ENCODE measurements around the gene DESI2. TPM values are rescaled to one million over a fixed set of nuclear protein-coding genes. Genes with fewer than 3 reads are reported as not detected.

The DESI2 gene
- 10 to 100 TPM in 2 of 3 donors, 1 to 10 TPM in 1; 5.3 to 17.5 (median 10.6) TPM for polyA plus RNA-seq

GRCh38 chr1:244652623-244653438 is at the start of gene DESI2:
Gene DESI2, plus strand, starts transcription at chr1:244653126. Its CDS starts 188 bp downstream, at chr1:244653314.
- 0 to 2% (median 1%) methylated on average over 61 to 81 of the region's 81 CpGs for WGBS, 3 donors
- peak within 1 kb of the TSS; percentile 81 for H3K27ac ChIP-seq (ENCODE audit: low read depth, low read length)

DNA sequence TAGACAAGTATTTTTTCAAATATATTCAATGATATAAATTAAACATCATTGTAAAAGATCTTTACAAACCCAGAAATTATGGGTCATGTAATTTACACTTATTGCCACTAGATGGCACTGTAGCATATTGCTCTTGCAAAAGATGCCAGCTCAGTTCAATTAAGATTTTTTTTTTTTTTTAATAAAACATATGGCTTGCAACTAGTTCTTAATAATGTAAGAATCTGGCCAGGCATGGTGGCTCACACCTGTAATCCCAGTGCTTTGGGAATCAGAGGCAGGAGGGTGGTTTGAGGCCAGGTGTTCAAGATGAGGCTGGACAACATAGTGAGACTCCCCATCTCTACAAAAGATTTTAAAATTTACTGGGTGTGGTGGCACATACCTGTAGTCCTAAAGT is 49.4 kb upstream of the DESI2 start:
- H3K27ac ChIP-seq (ENCODE audit: low read depth, low read length): no peak overlapping the region

DNA sequence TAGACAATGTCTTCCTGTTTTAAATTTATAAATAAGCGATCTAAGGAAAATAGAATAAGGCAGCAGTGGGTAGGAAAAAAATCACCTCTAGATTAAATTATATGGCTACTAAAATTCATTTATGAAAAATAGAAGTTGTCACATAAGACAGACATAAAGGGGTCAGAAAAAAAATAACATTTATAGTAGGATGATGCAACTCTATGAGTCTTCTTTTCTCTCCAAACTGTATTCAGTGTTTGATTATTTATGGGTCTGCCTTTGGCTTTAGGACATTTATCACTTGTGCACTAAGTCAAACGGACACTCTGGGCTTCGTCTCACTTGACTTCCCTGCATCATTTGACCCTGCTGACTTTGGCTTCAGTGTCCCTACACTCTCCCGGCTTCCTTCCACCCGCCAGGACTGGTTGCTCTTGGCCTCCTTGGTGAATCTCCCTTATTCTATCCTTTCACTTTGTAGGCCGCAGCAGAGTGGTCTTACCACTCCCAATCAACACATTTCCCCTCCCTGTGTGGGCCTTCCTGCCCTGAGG is 47.0 kb upstream of the DESI2 start:
- 78 to 85% (median 84%) methylated on average over 6 of the region's 6 CpGs for WGBS, 3 donors
- no peak overlapping the region for H3K27ac ChIP-seq (ENCODE audit: low read depth, low read length)

GRCh38 chr1:244614113-244614836 is 38.7 kb upstream of the DESI2 start:
- WGBS, 3 donors: 52 to 73% (median 57%) methylated on average over 9 of the region's 9 CpGs
- no peak overlapping the region for H3K27ac ChIP-seq (ENCODE audit: low read depth, low read length)

- WGBS, 3 donors: 46 to 52% (median 47%) methylated on average over 3 of the region's 3 CpGs
- no peak overlapping the region for H3K27ac ChIP-seq (ENCODE audit: low read depth, low read length)
Observed at GRCh38 chr1:244614879-244615278, 38.0 kb upstream of the DESI2 start.

DNA sequence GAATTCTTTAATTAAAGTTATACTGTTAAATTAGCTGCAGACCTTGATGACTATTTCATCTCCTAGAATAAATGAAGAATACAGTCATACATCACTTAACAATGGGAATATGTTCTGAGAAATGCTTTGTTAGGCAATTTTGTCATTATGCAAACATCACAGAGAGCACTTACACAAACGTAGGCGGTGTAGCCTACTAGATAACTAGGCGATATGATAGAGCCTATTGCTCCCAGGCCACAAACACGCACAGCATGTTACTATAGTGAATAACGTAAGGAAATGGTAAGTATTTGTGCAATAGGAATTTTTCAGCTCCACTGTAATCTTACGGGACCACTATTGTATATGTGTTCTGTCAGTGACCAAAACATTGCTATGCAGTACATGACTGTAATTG is 37.6 kb upstream of the DESI2 start:
- WGBS, 3 donors: 73 to 86% (median 81%) methylated on average over 6 of the region's 6 CpGs
- no peak overlapping the region for H3K27ac ChIP-seq (ENCODE audit: low read depth, low read length)

DNA sequence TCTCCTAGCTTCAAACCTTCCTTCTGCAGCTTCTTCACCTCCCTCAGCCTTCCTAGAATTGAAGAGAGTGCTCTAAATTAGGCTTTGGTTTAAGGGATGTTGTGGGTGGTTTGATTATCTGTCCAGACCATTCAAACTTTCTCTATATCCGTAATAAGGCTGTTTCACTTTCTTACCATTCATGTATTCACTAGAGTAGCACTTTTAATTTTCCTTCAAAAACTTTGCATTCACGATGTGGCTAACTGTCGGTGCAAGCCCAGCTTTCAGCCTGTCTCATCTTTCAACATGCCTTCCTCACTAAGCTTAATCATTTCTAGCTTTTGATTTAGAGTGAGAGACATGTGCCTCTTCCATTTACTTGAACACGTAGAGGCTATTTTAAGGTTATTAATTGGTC is 26.2 kb upstream of the DESI2 start:
- 87 to 91% (median 91%) methylated on average over 4 of the region's 4 CpGs for WGBS, 3 donors
- no peak overlapping the region for H3K27ac ChIP-seq (ENCODE audit: low read depth, low read length)

- no peak overlapping the region for H3K27ac ChIP-seq (ENCODE audit: low read depth, low read length)
- WGBS, 3 donors: 83 to 84% (median 83%) methylated on average over 5 of the region's 5 CpGs
Observed at GRCh38 chr1:244628789-244629188, 24.1 kb upstream of the DESI2 start.

GRCh38 chr1:244633140-244633539 is 19.8 kb upstream of the DESI2 start:
- H3K27ac ChIP-seq (ENCODE audit: low read depth, low read length): no peak overlapping the region

DNA sequence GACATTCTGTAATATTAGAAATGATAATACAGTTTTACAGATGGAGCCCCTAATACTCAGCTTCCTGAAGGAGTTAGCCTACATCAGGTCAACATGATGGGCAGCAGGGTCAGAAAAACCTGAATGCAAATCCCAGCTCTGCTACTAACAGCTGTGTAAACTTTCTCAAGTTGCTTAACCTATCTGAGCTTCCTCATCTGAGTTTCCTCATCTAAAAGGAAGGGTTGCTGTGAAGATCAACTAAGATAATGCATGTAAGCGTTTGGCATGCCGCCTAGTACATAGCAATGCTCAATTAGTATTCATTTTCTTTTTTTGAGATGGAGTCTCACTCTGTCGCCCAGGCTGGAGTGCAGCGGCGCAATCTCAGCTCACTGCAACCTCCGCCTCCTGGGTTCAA is 18.4 kb upstream of the DESI2 start:
- H3K27ac ChIP-seq (ENCODE audit: low read depth, low read length): no peak overlapping the region
- WGBS, 3 donors: 90 to 91% (median 91%) methylated on average over 6 of the region's 6 CpGs

GRCh38 chr1:244636488-244637259 is 16.3 kb upstream of the DESI2 start:
- no peak overlapping the region for H3K27ac ChIP-seq (ENCODE audit: low read depth, low read length)
- 87 to 89% (median 89%) methylated on average over 10 of the region's 10 CpGs for WGBS, 3 donors

- H3K27ac ChIP-seq (ENCODE audit: low read depth, low read length): no peak overlapping the region
Observed at GRCh38 chr1:244639561-244639960, 13.4 kb upstream of the DESI2 start.

DNA sequence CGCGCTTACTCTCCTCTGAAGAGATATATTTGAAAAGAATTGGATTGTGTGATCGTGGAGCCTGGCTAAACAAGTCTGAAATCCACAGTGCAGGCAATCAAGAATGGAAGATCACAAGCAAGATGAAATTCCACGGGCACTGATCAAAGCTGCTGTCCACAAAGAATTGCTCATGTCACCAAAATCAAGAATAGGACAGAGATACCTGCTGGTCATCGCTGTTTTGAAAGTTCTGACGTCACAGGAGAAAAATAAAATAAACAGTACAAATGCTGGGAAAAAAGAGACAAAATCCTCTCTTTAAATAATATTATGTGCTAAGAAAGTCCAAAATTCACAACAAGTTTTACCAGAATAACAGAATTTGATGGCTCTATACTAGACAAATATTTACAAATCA is 12.0 kb upstream of the DESI2 start:
- 84 to 93% (median 88%) methylated on average over 6 of the region's 6 CpGs for WGBS, 3 donors
- H3K27ac ChIP-seq (ENCODE audit: low read depth, low read length): no peak overlapping the region

DNA sequence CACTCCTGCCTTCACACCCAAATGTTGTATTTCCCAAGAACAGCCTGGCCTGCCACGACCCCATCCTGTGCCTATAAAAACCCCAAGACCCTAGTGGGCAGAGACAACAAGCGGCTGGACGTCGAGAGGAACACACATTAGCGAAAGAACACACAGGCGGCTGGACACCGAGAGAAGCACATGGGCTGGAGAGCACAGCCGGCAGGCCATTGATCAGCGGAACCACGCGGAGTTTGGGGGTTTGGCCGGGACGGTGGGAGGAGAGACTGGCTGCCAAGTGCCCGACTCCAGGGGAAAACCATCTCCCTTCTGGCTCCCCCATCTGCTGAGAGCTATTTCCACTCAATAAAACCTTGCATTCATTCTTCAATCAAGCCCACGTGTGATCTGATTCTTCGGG is 10.4 kb upstream of the DESI2 start:
- 83 to 88% (median 86%) methylated on average over 16 of the region's 16 CpGs for WGBS, 3 donors
- no peak overlapping the region for H3K27ac ChIP-seq (ENCODE audit: low read depth, low read length)

DNA sequence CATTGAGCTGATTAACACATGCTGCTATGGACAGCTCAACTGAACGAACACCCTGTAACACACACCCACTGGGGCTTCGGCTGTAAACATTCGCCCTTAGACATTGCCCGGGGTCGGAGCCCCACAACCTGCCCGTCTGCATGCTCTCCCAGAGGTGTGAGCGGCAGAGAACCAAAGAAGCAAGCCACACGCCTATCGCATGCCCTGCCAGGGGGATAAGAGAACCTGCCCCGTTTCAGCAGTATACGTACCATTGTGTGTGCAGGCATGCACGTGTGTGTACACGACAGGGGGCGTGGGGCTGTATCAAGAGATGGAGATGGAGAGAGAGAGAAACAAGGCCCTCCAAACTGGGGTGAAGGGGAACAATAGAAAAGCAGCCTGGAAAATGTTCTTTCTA is 9.9 kb upstream of the DESI2 start:
- WGBS, 3 donors: 93 to 94% (median 93%) methylated on average over 14 of the region's 14 CpGs
- H3K27ac ChIP-seq (ENCODE audit: low read depth, low read length): no peak overlapping the region

DNA sequence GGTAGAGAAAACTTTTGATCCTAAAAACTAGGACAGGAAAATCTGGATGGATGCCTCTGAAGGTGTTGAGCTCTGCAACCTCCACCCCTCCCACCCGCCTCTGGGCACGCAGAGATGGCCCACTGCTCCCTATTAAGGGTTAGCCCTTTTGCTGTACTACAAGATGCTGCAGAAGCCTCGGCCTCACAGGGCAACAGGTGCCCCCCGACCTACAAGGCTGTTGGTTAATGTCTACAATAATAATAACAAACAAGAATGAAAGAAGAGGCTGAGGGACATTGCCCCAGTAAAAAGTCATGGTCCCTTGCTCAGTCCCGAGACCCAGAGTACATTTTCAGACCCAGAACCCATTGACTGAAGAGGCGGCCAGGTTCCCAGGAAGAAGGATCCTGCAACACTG is 7.5 kb upstream of the DESI2 start:
- H3K27ac ChIP-seq (ENCODE audit: low read depth, low read length): no peak overlapping the region
- WGBS, 3 donors: 73 to 79% (median 78%) methylated on average over 6 of the region's 6 CpGs

GRCh38 chr1:244645890-244646289 is 7.0 kb upstream of the DESI2 start:
- no peak overlapping the region for H3K27ac ChIP-seq (ENCODE audit: low read depth, low read length)
- WGBS, 3 donors: 72 to 78% (median 76%) methylated on average over 6 of the region's 6 CpGs

- 76 to 84% (median 79%) methylated on average over 6 of the region's 6 CpGs for WGBS, 3 donors
- no peak overlapping the region for H3K27ac ChIP-seq (ENCODE audit: low read depth, low read length)
Observed at GRCh38 chr1:244647819-244648218, 5.1 kb upstream of the DESI2 start.

Measured in adipose tissue (tissue), 3 donors.